Vein endothelial cell (primary cell): ENCODE data around the gene MRAP. TPM values are rescaled to one million over a fixed set of nuclear protein-coding genes. Genes with fewer than 3 reads are reported as not detected.

Experiments
- total RNA-seq: library from RNA; depleted of rRNA; stranded (reverse); fragments of >200 nt; gene quantifications from 2 replicates; pipeline ENCODE4 v1.2.3, GENCODE V29; 2012

MRAP gene
- not detected in 2 replicates for total RNA-seq

GRCh38 chr21:32298658-32299081 is at the start of gene MRAP:
TSS of gene MRAP (plus strand) at chr21:32298855. CDS start at chr21:32298972, 117 bp downstream.

GRCh38 chr21:32278518-32279376 is 19.9 kb upstream of the MRAP start, which contains the start of gene MIS18A:
TSS of gene MIS18A (minus strand) at chr21:32279049. CDS start at chr21:32279014, 35 bp downstream.

Other genes starting within 250 kb of the MRAP start
- gene MIS18A, start 19.8 kb upstream of the MRAP start, total RNA-seq = 7.2 and 9.4 TPM in 2 replicates
- 26.1 and 27.1 TPM in 2 replicates for gene URB1, start 94.2 kb downstream of the MRAP start, total RNA-seq
- 26.7 and 39.5 TPM in 2 replicates for gene EVA1C, start 113.9 kb downstream of the MRAP start, total RNA-seq